Duodenal mucosa (tissue), 2 donors: ENCODE results near the gene EIF3A.

Experiments used
- H3K27ac ChIP-seq: one replicate; pipeline ENCODE4 v1.7.0; 2013; ENCODE audit warnings: low read depth, low read length
- H3K27me3 ChIP-seq, 2 donors: one replicate each; pipeline ENCODE4 v1.7.0; 2013; ENCODE audit warnings: low read length in 2 of 2, control low read depth in 1 of 2; ENCODE audit not compliant: insufficient read depth in 2 of 2, control insufficient read depth in 1 of 2
- H3K36me3 ChIP-seq, 2 donors: one replicate each; pipeline ENCODE4 v1.7.0; 2013; ENCODE audit warnings: low read length in 2 of 2, control low read depth in 1 of 2; ENCODE audit not compliant: insufficient read depth in 2 of 2, control insufficient read depth in 1 of 2
- H3K4me1 ChIP-seq, 2 donors: one replicate each; pipeline ENCODE4 v1.7.0; 2013; ENCODE audit warnings: low read length in 2 of 2, control low read depth in 1 of 2; ENCODE audit not compliant: insufficient read depth in 2 of 2, control insufficient read depth in 1 of 2
- H3K4me3 ChIP-seq, 2 donors: one replicate each; pipeline ENCODE4 v1.7.0; 2013; ENCODE audit warnings: low read length in 2 of 2, low read depth in 1 of 2
- H3K9ac ChIP-seq, 2 donors: one replicate each; pipeline ENCODE4 v1.7.0; 2013; ENCODE audit warnings: low read length in 2 of 2, low read depth in 1 of 2
- H3K9me3 ChIP-seq, 2 donors: one replicate each; pipeline ENCODE4 v1.7.0; 2013; ENCODE audit warnings: low read length in 2 of 2, control low read depth in 1 of 2; ENCODE audit not compliant: control insufficient read depth in 1 of 2

Gene EIF3A

DNA sequence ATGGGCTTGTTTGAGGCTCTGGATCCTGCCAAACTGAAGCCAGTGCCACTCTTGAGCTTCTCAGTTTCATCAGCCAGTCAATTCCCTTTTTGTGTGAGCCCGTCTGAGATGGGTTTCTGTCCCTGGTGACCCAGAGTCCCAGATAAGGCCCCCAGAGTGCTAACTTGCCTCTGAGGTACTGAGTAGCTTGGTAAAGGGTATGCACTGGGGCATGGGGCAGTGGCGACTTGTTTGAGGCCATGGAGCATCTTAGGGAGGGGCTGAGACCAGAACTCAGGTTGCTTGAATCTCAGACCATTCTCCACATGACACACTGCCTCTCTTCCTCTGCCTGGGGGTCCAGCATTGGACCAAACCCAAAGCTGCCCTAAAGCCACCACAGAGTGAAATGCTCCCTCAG is 86.3 kb downstream of the EIF3A start:
- Histone ChIP-seq H3K4me3 (no peak overlapping the region), H3K9ac (no peak overlapping the region), H3K4me1 (no peaks in the 10 kb centered on the region), H3K36me3 (no peaks in the 10 kb centered on the region), H3K27ac (no peak overlapping the region), H3K27me3 (peaks cover 0 to 5% of the 10 kb centered on the region in 2 donors), H3K9me3 (no peaks in the 10 kb centered on the region)

DNA sequence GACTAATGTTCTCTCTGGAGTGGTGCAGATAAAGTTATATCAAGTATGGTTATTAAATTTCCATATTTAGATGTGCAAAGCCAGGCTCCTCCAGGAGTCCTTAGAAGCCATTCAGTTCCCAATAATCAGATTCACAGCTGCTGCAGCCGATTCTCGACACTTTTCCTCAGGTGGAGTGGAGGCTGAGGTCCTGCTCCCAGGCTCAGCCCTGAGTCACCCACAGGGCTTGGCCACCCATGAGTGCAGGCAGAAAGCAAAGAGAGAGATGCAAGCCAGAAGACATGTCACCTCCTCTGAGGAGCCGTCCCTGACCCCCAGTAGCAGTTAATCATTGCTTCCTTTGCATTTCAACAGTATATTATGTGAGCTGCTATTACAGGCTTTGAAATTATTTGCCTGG is 87.4 kb downstream of the EIF3A start:
- Histone ChIP-seq H3K36me3 (no peaks in the 10 kb centered on the region), H3K9ac (no peak overlapping the region), H3K9me3 (no peaks in the 10 kb centered on the region), H3K4me3 (no peak overlapping the region), H3K27me3 (peaks cover 0 to 4% of the 10 kb centered on the region in 2 donors), H3K4me1 (no peaks in the 10 kb centered on the region), H3K27ac (no peak overlapping the region)

DNA sequence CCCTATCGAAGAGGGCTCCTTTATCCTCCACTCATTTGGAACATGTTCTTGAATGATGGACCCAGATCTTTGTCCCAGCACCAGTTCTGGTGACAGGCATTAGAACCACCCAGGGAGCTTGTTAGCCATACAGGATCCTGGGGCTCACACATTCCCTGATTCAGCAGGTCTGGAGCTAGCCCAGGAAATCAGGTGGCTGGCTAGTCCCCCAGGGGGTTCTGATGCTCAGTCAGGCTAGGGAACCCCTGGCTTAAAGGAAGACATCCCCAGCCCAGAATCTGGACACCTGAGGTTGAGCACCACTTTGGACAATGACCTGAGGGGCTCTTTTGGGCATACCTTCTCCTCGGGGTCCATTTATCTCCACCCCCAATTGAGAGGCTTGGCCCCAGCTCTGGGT is 88.1 kb downstream of the EIF3A start:
- Histone ChIP-seq H3K9me3 (no peaks in the 10 kb centered on the region), H3K4me1 (no peaks in the 10 kb centered on the region), H3K9ac (no peak overlapping the region), H3K4me3 (no peak overlapping the region), H3K36me3 (no peaks in the 10 kb centered on the region), H3K27ac (no peak overlapping the region), H3K27me3 (peaks cover 0 to 4% of the 10 kb centered on the region in 2 donors)

DNA sequence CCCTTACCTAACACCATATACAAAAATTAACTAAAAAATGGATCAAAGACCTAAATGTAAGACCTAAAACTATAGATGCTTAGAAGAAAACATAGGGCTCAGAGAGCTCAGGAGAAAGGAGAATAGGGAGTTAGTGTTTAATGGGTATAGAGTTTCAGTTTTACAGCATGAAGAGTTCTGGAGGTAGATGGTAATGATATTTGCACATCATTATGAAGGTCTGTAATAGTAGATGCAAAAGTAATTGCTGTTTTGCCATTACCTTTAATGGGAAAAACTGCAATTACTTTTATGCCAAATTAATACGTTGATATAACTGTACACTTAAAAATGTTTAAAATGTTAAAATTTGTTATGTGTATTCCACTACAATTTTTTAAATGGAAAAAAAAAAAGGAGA is 90.3 kb downstream of the EIF3A start:
- Histone ChIP-seq H3K4me3 (no peak overlapping the region), H3K27ac (no peak overlapping the region), H3K27me3 (peaks cover 0 to 4% of the 10 kb centered on the region in 2 donors), H3K9me3 (peaks cover 4 to 7% of the 10 kb centered on the region in 2 donors), H3K9ac (no peak overlapping the region), H3K36me3 (no peaks in the 10 kb centered on the region), H3K4me1 (no peaks in the 10 kb centered on the region)

DNA sequence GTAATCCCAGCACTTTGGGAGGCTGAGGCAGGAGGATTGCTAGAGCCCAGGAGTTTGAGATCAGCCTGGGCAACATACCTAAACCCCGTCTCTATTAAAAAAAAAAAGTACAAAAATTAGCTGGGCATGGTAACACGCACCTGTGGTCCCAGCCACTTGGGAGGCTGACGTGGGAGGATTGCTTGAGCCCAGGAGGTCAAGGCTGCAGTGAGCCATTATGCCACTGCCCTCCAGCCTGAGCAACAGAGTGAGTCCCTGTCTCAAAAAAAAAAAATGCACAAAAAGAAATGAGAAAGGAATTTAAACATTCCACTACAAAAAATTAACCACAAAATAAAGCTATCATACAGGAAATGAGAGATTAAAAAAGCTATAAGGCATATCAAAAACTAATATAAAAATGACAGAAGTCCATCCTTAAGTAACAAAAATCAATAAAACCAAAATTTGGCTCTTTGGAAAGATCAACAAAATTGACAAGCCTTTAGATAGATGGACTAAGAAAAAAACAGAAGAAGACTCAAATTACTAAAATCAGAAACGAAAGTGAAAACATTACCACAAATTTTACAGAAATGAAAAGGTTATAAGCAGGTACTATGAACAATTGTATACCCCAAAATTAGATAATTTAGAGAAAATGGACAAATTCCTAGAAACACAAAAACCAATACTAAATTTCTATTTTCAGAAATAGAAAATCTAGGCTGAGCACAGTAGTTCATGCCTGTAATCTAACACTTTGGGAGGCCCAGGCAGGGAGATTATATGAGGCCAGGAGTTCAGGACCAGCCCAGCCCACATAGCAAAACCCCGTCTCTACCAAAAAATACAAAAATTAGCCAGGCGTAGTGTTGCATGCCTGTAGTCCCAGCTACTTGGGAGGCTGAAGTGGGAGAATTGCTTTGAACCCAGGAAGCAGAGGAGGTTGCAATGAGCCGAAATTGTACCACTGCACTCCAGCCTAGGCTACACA is 93.5 kb downstream of the EIF3A start:
- Histone ChIP-seq H3K27ac (no peak overlapping the region), H3K9ac (no peak overlapping the region), H3K4me3 (no peak overlapping the region), H3K36me3 (no peaks in the 10 kb centered on the region), H3K4me1 (no peaks in the 10 kb centered on the region), H3K9me3 (peaks cover 4 to 7% of the 10 kb centered on the region in 2 donors), H3K27me3 (peaks cover 0 to 4% of the 10 kb centered on the region in 2 donors)

DNA sequence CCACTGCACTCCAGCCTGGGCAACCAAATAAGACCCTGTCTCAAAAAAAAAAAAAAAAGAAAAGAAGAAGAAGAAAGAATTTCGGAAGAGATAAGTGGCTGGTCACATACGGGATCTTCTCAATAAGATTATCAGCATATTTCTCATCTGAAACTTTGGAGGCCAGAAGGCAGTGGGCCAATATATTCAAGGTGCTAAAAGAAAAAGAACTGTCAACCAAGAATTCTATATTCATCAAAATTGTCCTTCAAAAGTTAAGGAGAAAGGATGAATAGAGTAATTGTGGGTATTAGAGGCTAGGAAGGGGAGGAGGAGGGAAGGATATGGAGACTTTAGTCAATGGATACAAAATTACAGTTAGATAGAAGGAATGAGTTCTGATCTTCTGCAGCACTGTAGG is 95.0 kb downstream of the EIF3A start:
- Histone ChIP-seq H3K27ac (no peak overlapping the region), H3K36me3 (no peaks in the 10 kb centered on the region), H3K4me3 (no peak overlapping the region), H3K4me1 (no peaks in the 10 kb centered on the region), H3K9me3 (peaks cover 4 to 7% of the 10 kb centered on the region in 2 donors), H3K9ac (no peak overlapping the region), H3K27me3 (no peaks in the 10 kb centered on the region)
